GM21528 (cell line): ENCODE data around the gene PID1.
"Not testable (repeated sequence)": the region's sequence is repeated elsewhere in the genome, so short reads cannot be mapped to it uniquely, and the experiment has no call there.

Experiments used
- ATAC-seq: cut with Tn5 transposase; IDR thresholded peaks from one replicate; pipeline ENCODE4 v1.9.1; 2021; ENCODE audit warnings: mild to moderate bottlenecking, moderate library complexity; ENCODE audit not compliant: unreplicated experiment, low FRiP score

The PID1 gene

DNA sequence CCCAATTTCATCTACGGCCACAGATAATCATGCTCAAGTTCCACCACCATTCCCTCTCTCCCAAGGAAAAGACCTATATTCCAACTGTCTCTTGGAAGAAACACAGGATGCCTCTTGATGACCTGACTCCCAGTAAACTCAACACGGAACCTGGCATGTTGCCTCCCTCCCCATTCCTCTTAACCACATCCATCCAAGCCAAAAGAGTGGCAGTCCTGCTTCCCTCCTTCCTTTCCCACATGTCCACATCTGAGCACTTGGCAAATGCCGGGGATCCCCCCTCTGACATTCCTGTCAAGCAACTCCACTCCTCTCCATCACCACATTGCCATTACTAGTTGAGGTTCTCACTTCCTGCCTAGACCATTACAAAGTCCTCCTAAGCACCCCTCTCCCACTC is 49.4 kb downstream of the PID1 start:
- no peak for ATAC-seq

DNA sequence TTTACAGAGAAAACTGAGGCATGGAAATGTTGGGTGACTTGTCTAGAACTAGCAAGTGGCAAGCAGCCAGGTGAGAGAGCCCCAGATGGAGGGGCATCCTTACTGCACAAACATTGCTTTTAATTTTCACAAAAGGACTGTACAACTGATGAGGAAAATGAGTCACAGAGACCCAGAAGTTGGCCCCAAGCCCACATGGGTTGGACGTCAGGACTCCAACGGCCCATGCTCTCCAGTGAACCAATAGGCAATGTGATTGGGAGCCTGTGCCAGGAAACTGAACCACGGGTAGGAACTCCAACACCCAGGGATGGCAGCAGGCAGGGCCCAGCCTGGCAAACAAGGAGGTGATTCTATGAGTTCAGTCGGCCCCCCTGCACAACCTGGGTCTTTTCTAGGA is 50.8 kb downstream of the PID1 start:
- ATAC-seq, result no peak

DNA sequence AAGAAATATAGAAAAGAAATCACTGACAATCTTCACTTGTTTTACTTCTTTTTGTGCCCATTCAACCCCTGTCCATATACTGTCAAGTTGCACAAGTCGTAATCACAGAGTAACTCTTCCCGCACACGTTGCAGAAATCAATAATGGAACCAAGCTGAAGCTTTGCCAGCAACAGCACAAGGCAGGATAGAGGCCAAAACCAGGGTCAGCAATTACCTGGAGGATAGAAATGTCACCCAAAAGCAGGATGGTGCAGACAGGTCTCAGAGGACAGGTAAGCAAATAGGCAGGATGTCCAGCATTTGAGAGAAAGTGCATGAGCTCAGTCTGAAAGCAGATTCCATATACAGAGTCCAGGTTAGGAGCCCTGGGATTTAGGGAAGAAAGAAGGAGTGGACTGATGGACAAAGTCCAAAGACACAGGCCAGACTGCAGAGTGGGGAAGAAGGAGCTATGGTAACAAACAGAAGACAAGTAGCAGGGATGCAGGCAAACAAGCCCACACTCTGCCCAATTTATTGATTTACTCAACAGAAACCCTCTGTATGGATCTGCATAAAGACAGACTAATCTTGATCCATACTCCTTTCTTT is 52.7 kb downstream of the PID1 start:
- no peak for ATAC-seq

GRCh38 chr2:229212241-229212640 is 58.8 kb downstream of the PID1 start:
- ATAC-seq, result no peak

- no peak for ATAC-seq
Observed at GRCh38 chr2:229210641-229211040, 60.4 kb downstream of the PID1 start.

GRCh38 chr2:229206548-229206947 is 64.5 kb downstream of the PID1 start:
- ATAC-seq, result no peak

DNA sequence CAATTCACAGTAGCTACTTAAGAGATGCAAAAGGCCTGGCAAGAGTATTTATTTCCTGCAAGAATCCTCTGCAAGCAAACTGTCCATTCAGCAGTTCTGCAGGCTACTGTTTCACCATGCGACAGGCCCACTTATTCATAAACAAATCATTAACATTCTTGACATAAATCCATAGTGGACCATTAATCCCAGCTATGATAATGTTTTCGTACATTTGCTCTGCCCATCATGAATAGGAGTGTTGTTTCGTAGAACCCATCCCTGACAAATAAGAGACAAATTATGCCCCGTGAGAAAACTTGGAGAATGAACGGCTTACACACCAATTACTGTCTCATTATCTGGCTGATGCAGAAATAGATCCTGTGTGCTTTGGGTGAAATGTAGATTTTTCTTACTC is 65.4 kb downstream of the PID1 start:
- ATAC-seq, result no peak

DNA sequence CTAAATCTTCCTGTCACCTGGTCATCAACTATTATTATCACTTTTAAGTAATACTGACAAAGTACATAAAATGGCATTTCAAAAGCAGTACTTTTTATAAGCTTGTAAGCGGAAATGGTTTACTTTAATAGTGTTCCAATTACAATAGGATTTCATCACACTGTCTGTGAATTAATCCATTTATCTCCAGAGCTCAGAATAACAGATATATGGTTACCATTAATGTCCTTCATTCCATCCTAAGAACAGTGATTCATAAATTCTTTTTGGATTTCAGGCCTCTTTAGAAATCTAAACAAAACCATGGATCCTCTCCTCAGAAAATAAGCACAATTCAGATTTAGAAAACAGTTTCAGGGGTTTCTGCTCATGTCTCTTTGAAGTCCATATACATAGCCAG is 68.4 kb downstream of the PID1 start:
- no peak for ATAC-seq

DNA sequence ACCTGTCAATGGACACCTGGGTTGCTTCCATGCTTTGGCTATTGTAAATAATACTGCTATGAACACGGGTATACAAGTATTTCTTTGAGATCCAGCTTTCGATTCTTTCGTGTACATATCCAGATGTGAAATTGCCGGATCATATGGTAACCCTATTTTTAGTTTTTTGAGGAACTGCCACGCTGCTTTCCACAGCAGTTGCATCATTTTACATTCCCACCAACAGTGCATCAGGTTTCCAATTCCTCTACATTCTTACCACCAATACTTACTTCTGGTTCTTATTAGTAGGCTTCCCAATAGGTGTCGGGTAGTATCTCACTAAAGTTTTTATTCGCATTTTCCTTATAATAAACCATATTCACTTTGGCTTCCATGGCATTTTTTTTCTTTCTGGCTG is 69.6 kb downstream of the PID1 start:
- ATAC-seq, result no peak

- ATAC-seq, result no peak
Observed at GRCh38 chr2:229199267-229199666, 71.8 kb downstream of the PID1 start.

DNA sequence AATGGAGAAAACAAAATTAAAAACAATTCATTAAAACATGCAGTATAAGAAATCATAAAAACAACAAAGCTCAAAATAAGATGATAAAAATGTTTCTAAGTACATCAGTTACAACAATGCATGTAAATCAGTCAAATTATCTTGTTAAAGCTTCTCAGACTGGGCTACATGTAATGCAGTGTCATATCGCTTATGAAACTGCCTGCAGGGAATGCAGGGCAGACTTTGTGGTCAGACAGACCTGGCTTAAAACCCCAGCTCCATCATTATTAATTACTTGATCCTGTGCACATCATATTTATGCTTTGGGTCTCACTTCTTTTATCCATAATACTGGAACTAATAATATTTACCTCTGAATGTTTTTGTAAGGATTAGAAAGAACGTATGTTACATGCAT is 74.6 kb downstream of the PID1 start:
- no peak for ATAC-seq

GRCh38 chr2:229195346-229195947 is 75.6 kb downstream of the PID1 start:
- ATAC-seq, result no peak

GRCh38 chr2:229193281-229193680 is 77.8 kb downstream of the PID1 start:
- no peak for ATAC-seq

DNA sequence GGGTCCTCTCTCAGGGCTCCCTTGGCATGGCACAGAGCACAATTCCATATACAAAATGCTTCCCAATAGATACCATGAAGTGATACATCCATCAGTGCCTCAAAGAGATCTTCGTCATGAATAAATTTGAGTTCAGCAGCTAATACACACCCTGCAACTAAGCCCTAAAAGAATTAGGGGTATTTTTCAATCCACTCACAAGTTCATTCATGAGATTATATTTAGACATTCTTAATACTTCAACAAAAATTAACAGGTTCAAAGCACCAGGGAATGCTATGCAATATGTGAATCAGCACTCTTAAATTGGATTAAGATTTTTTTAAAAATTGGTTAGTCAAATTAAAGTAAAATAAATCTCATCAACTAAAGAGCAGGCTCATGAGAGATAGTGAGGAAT is 79.7 kb downstream of the PID1 start:
- ATAC-seq, result no peak

GRCh38 chr2:229187123-229187522 is 84.0 kb downstream of the PID1 start:
- ATAC-seq, result not testable (repeated sequence)

DNA sequence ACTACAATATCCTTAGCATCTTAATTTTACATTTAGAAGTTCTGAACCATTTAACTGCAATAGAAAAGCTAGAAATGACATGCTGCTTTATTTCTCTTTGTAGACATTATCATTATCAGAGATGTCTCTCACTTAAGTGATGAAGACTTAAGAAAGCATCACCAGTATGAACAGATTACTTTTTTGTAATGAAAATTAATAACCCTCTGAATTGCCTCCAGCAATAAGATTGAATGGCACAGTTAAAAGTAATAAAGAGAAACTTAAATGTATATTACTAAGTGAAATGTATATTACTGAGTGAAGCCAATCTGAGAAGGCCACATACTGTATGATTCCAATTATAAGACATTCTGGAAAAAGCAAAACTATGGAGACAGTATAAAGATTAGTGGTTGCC is 89.4 kb downstream of the PID1 start:
- no peak for ATAC-seq

- no peak for ATAC-seq
Observed at GRCh38 chr2:229180658-229181057, 90.4 kb downstream of the PID1 start.

DNA sequence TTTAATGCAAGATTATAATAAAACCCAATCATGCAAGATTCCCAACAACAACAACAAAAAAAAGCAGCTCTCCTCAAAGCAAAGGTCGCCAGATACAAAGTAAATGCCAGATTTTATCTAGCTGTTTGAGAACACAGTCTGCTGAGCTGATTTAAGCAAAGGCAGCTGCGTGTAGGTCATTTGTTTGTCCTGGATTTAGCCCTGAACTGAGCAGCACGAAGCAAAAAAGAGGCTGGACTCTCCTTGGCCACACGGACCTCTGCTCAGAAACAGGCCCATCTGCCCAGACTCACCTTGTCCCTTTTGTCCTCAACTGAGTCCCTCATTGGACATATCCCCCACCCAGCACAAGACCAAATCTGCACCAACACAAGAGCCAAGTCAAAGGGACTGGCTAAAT is 91.5 kb downstream of the PID1 start:
- ATAC-seq, result no peak

GRCh38 chr2:229178706-229179105 is 92.4 kb downstream of the PID1 start:
- ATAC-seq, result no peak

GRCh38 chr2:229178117-229178516 is 93.0 kb downstream of the PID1 start:
- no peak for ATAC-seq

DNA sequence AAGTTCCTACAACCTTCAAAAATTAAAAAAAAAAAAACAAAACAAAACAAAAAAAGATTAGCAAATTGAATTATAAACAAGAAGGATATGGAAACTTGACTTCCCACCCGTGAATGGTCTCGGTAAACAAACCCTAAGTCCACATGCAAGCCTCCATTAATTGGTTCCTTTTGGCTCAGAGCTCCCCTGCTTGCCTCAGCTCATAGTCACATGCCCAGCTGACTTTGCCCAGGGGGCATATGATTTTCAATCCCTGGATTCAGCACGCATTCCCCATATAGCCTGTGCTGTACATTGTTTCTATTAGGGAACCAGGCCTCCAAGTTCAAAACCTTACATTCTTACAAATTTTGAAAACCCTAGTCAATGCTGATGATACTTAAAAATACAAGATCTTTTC is 95.0 kb downstream of the PID1 start:
- no peak for ATAC-seq

- no peak for ATAC-seq
Observed at GRCh38 chr2:229175497-229175863, 95.6 kb downstream of the PID1 start.
